RKO (cell line): ENCODE results near the gene ZMYND12.

Source experiments
- DNase-seq: peaks from one replicate; pipeline ENCODE4 v3.0.0-alpha.2; 2016; ENCODE audit warnings: low spot score

ZMYND12 gene

GRCh38 chr1:42392255-42392654 is 63.6 kb downstream of the ZMYND12 start:
- no peak for DNase-seq

DNA sequence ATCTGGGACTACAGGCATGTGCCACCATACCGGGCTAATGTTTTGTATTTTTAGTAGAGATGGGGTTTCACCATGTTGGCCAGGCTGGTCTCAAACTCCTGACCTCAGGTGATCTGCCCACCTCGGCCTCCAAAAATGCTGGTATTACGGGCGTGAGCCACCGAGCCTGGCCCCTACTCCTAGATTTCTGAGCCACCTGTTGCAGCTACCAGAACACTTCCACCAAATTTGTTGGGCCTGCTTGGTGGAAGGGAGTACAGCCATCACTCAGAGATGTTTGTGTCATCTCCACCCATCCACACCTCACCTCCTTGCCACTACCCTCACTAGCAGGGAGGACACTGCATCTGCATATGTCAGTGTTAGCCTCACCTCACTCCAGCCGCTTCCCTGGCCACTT is 69.8 kb downstream of the ZMYND12 start:
- DNase-seq, result no peak

- no peak for DNase-seq
Measured at GRCh38 chr1:42385283-42385682, 70.5 kb downstream of the ZMYND12 start.

DNA sequence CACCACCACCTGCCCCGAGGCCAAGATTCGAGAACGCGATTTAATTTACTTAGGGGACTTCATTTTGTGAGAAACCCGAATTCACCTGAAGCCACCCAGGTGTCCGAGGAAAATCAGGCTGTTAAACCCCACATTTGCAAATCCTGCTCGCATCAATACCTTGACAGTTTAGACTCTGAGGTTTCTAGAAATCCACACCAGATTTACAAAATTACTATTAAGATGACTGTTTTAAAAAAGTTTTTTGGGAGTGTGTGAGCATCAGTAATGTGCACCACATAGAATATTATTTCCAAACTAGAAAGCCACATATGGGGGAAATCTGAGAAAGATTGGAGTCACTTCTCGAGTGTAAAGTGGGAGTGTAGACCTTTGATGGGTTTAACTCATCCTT is 74.5 kb downstream of the ZMYND12 start:
- DNase-seq, result no peak

DNA sequence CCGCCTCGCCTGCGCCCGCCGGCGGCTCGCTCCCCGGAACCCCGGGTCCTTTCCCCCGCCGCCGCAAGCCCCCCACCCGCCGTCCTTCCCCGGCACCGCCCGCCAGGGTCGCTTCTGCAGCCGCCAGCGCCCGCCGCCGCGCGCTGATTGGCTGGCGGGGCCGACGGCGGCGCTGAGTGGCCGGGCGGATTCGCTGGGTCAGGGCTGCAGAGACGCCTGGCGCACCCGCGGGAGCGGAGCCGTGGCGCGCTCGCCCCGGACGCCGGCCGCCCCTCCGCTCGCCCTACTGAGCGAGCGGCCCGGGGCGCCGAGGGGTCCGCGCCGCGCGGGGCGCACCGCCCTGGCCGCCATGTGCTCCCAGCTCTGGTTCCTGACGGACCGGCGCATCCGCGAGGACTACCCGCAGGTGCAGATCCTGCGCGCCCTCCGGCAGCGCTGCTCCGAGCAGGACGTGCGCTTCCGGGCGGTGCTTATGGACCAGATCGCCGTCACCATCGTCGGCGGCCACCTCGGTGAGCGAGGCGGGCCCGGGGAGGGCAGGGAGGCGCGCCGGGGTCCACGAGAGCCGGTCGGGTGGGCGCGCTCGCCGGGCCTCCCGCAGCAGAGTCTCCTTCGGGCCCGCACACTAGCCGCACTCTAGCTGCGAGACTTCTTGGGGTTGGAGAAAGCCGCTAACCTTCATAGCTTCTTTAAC is 75.1 kb downstream of the ZMYND12 start, which contains the start of gene RIMKLA:
RIMKLA (plus strand) TSS at position 207 of the 694 bp plus-strand sequence; CDS start at position 350, 143 bp downstream.
- peak; percentile 62 for DNase-seq
